HCT116 (cell line): Measurements from ENCODE around the gene SH2B2. TPM values are rescaled to one million over a fixed set of nuclear protein-coding genes. Genes with fewer than 3 reads are reported as not detected.

Experiments
- ATAC-seq: fragments of 200-7000 bp; cut with Tn5 transposase; 2 replicates; pipeline ENCODE4 v1.9.1; 2020; ENCODE audit warnings: mild to moderate bottlenecking, moderate library complexity
- BruUV-seq: library from RNA; stranded (reverse); fragments of 400-500 nt; replicated peaks from 2 replicates; lab custom pipeline; 2021; lab: Mats Ljungman, UMichigan
- CTCF ChIA-PET: fragments of 300-600 bp; sonication (Branson Sonifier 250); formaldehyde crosslinking; loops from one replicate; lab custom pipeline; 2021; ENCODE audit warnings: antibody characterized with exemption; lab: Charles Lee
- POLR2A ChIA-PET: fragments of 300-600, 350-600 bp; sonication (Branson Sonifier 250); formaldehyde crosslinking; loops from one replicate; lab custom pipeline; 2021; ENCODE audit warnings: antibody characterized with exemption; lab: Charles Lee
- RAD21 ChIA-PET, 2 experiments: fragments of 300-600 bp; sonication (Branson Sonifier 250); formaldehyde crosslinking; loops; one replicate each; lab custom pipeline; 2023; ENCODE audit warnings: low total read pairs in 2 of 2; ENCODE audit not compliant: uncharacterized antibody in 2 of 2, unreplicated experiment in 2 of 2, low non-redundant PET in 1 of 2; lab: Charles Lee
- DNase-seq: peaks from one replicate; pipeline ENCODE4 v3.0.0-alpha.2; 2010; ENCODE audit warnings: low read depth, low spot score
- H2AFZ ChIP-seq: fragments of 200-600 bp; shearing (Covaris generic), sonication (generic); 2 replicates; pipeline ENCODE4 v1.6.1; 2017; ENCODE audit warnings: low read depth, mixed run types, mixed read lengths, antibody characterized with exemption, low read length; ENCODE audit not compliant: poor library complexity, severe bottlenecking
- H3K27ac ChIP-seq: 2 replicates; pipeline ENCODE4 v1.5.1; 2012; ENCODE audit warnings: low read depth, low read length
- H3K27me3 ChIP-seq: fragments of 200-600 bp; sonication (generic); 2 replicates; pipeline ENCODE4 v1.6.1; 2016; ENCODE audit warnings: mixed run types, low read length, mixed read lengths; ENCODE audit not compliant: insufficient read depth
- H3K36me3 ChIP-seq, 2 experiments: fragments of 200-500 bp in 1 of 2; fragments of 200-600 bp in 1 of 2; sonication (Bioruptor generic) in 1 of 2; sonication (generic) in 1 of 2; 2 replicates each; pipeline versions ENCODE4 v1.5.1 to v1.6.1; 2014 to 2016; ENCODE audit warnings: low read length in 2 of 2, inconsistent platforms in 1 of 2, mixed read lengths in 1 of 2, mixed run types in 1 of 2; ENCODE audit not compliant: insufficient read depth in 2 of 2, control insufficient read depth in 1 of 2
- H3K4me1 ChIP-seq, 2 experiments: fragments of 200-600 bp in 1 of 2; sonication (generic) in 1 of 2; 2 replicates each; pipeline versions ENCODE4 v1.5.1 to v1.6.1; 2012 to 2017; ENCODE audit warnings: low read length in 2 of 2, inconsistent platforms in 1 of 2, mild to moderate bottlenecking in 1 of 2, mixed read lengths in 1 of 2, mixed run types in 1 of 2, moderate library complexity in 1 of 2; ENCODE audit not compliant: insufficient read depth in 2 of 2, control insufficient read depth in 1 of 2
- H3K4me2 ChIP-seq: fragments of 200-600 bp; sonication (generic); 2 replicates; pipeline ENCODE4 v1.6.1; 2017; ENCODE audit warnings: mixed run types, low read length, mixed read lengths
- H3K4me3 ChIP-seq, 2 experiments: fragments of 200-600 bp in 1 of 2; sonication (generic) in 1 of 2; replicated peaks in 1 of 2; 2 replicates each; pipeline ENCODE4 v1.5.1; 2011 to 2016; ENCODE audit warnings: low read length in 2 of 2, control low read depth in 1 of 2, low read depth in 1 of 2, mild to moderate bottlenecking in 1 of 2, mixed read lengths in 1 of 2, mixed run types in 1 of 2
- H3K79me2 ChIP-seq: fragments of 200-600 bp; sonication (generic); 2 replicates; pipeline ENCODE4 v1.6.1; 2017; ENCODE audit warnings: mild to moderate bottlenecking, mixed run types, low read length, moderate library complexity, mixed read lengths; ENCODE audit not compliant: insufficient read depth
- H3K9ac ChIP-seq: fragments of 200-600 bp; sonication (generic); 2 replicates; pipeline ENCODE4 v1.6.1; 2016; ENCODE audit warnings: low read length, mixed read lengths
- H3K9me2 ChIP-seq: fragments of 200-600 bp; sonication (generic), shearing (Covaris generic); 2 replicates; pipeline ENCODE4 v1.6.1; 2017; ENCODE audit warnings: mixed run types, mild to moderate bottlenecking, moderate library complexity; ENCODE audit not compliant: insufficient read depth
- H3K9me3 ChIP-seq, 2 experiments: fragments of 200-500 bp in 1 of 2; fragments of 200-600 bp in 1 of 2; sonication (Bioruptor generic) in 1 of 2; sonication (generic) in 1 of 2; 2 replicates each; pipeline ENCODE4 v1.6.1; 2014 to 2017; ENCODE audit warnings: low read length in 2 of 2, mixed read lengths in 2 of 2, inconsistent platforms in 1 of 2, low read depth in 1 of 2, mild to moderate bottlenecking in 1 of 2, mixed run types in 1 of 2, moderate library complexity in 1 of 2; ENCODE audit not compliant: control insufficient read depth in 1 of 2, insufficient read depth in 1 of 2
- H4K20me1 ChIP-seq: fragments of 200-600 bp; sonication (generic), shearing (Covaris generic); 2 replicates; pipeline ENCODE4 v1.6.1; 2017; ENCODE audit warnings: mixed run types, mild to moderate bottlenecking, moderate library complexity; ENCODE audit not compliant: insufficient read depth
- ATF3 ChIP-seq: IDR thresholded peaks from 2 replicates; pipeline ENCODE4 v1.6.1; 2012
- ELF1 ChIP-seq: IDR thresholded peaks from 2 replicates; pipeline ENCODE4 v1.6.1; 2012; ENCODE audit warnings: low read depth, borderline replicate concordance
- FOSL1 ChIP-seq: IDR thresholded peaks from 2 replicates; pipeline ENCODE4 v1.6.1; 2012; ENCODE audit warnings: low read depth
- TCF7L2 ChIP-seq: IDR thresholded peaks from 2 replicates; pipeline ENCODE4 v1.7.0; 2011; ENCODE audit warnings: borderline replicate concordance, inconsistent platforms; ENCODE audit not compliant: insufficient read depth, insufficient read length; ENCODE audit errors: extremely low read depth
- YY1 ChIP-seq: IDR thresholded peaks from 2 replicates; pipeline ENCODE4 v1.6.1; 2011; ENCODE audit warnings: low read length, low read depth, moderate library complexity, mild to moderate bottlenecking; ENCODE audit not compliant: insufficient replicate concordance; ENCODE audit errors: extremely low read depth
- ZBTB33 ChIP-seq: IDR thresholded peaks from 2 replicates; pipeline ENCODE4 v1.6.1; 2011; ENCODE audit warnings: mild to moderate bottlenecking, low read length, moderate library complexity; ENCODE audit not compliant: insufficient replicate concordance; ENCODE audit errors: extremely low read depth
- intact Hi-C: fragments of 100-400 bp; cut with micrococcal nuclease; formaldehyde crosslinking; loops from 2 replicates; pipeline ENCODE4 v1.10.0; 2022
- total RNA-seq: library from RNA; stranded (reverse); gene quantifications from one replicate; pipeline ENCODE4 v1.2.1, GENCODE V29; 2021; ENCODE audit not compliant: unreplicated experiment

The SH2B2 gene
- total RNA-seq, 1 experiment from 2014 or later, result 11.8 TPM

GRCh38 chr7:102287111-102287980 lies 678 bp downstream of the SH2B2 start:
- peak; percentile 68 for ATAC-seq
- peaks cover 15 to 23% of the 10 kb centered on the region in 2 experiments for H3K4me1 ChIP-seq
- DNase-seq, result no peak
- no peaks in the 10 kb centered on the region for H4K20me1 ChIP-seq
- no peaks in the 10 kb centered on the region for H3K9me3 ChIP-seq
- BruUV-seq, result no TSS peak
- TF ChIP-seq ELF1 (no peak), YY1 (peak; percentile 41), FOSL1 (no peak), ZBTB33 (no peak), TCF7L2 (no peak), ATF3 (no peak)
- TF ChIP-seq, all 23 proteins: peak for 1
- no peak overlapping the region for H2AFZ ChIP-seq
- intact Hi-C loops, result no loop called here
- H3K27me3 ChIP-seq, result no peaks in the 10 kb centered on the region
- H3K4me3 ChIP-seq, result peak overlapping the region; percentile 69 to 76
- H3K79me2 ChIP-seq, result peaks cover 6% of the 10 kb centered on the region; the same call in 1 of the 2 replicates
- RAD21 ChIA-PET, result no interaction called here
- POLR2A ChIA-PET, result no interaction called here
- peak overlapping the region; percentile 72 for H3K9ac ChIP-seq
- H3K9me2 ChIP-seq, result no peaks in the 10 kb centered on the region
- no peaks in the 10 kb centered on the region for H3K36me3 ChIP-seq
- CTCF ChIA-PET, result interaction anchor here (1.3 kb wide), 1 partner anchor 8 kb away, joined by 4 read pairs; no protein-coding TSS in a partner anchor
- peak overlapping the region; percentile 59 for H3K27ac ChIP-seq
- H3K4me2 ChIP-seq, result peak overlapping the region; percentile 96
